ENCODE results near the gene MAGI1.

GRCh38 chr3:65572175-65572777 lies 466.4 kb downstream of the MAGI1 start:
- TF ChIP-seq POLR2A (IDR thresholded peaks at IDR 0.05; ENCODE audit: low read depth, low read length) = no peak
- no peak for TF ChIP-seq POLR2AphosphoS5 (IDR thresholded peaks at IDR 0.05; ENCODE audit: low read depth, low read length)

All from GM12892 (cell line).